Stimulated activated CD8-positive, alpha-beta memory T cell treated with anti-CD3 and anti-CD28 coated beads, Interleukin-15, amount 100 ng/mL, for 48 hours (primary cell): ENCODE measurements around the gene OS9.
"Not testable (repeated sequence)": the region's sequence is repeated elsewhere in the genome, so short reads cannot be mapped to it uniquely, and the experiment has no call there.

Experiments used
- DNase-seq, 2 donors: peaks; one replicate each; pipeline ENCODE4 v3.0.0-alpha.2; 2020; ENCODE audit warnings: low read depth in 2 of 2

OS9 gene

DNA sequence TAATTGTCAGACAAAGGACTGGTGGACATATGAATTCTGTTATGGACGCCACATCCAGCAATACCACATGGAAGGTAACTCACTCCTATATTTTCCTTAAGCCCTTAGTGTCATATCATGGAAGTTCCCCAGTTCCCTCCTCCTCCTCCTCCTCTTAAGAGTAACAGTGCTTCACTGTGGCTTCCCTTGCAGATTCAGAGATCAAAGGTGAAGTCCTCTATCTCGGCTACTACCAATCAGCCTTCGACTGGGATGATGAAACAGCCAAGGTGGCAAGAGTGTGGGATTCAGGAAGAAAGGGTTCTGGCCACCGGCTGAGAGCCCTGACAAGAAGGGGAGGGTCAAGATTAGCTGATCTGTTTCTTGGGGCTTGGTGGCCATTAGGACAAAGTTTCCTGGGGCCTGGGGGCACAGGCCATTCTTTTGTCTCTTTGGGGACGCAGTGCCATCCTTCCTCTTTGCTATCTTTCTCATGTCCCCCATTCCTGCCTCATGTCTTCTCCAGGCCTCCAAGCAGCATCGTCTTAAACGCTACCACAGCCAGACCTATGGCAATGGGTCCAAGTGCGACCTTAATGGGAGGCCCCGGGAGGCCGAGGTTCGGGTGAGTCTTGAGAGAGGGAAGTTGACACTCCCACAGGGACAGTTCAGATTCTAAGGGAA, 2.0 kb downstream of the OS9 start:
- DNase-seq = no peak

DNA sequence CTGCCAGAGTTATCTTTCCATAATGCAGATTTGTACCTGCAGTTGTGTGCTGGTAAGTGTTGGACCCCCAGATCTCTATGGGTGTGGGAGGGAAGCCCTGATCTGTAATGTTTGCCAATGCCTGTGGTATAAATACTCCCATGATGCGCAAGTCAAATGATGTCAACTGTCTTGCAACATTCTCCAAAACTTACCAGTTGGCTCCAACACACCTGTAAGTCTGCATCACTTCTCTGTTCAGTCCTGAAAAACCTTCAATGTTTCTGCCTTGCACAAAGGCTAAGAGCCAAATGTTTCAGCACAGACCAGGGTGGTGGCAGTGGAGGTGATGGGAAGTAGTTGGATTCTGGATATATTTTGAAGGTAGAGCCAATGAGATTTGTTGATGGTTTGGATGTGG, 3.1 kb downstream of the OS9 start:
- no peak for DNase-seq

DNA sequence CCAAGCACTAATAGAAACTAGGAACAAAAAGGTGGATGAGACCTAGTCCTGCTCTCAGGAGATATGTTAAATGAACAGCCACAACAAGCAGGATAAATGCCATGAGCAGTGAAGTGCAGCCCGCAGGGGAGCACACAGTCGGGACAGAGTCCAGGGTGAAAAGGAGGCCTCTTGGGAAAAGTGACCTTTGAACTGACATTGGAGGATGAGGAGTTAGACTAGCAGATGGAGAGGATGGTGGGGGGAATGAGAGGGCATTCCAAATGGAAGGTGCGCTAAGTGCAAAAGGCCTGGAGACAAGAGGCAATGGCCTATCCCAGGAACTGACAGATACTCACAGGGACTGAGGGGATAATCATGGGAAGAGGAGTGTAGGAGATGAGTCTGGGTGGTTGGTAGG, 4.5 kb downstream of the OS9 start:
- DNase-seq = no peak

DNA sequence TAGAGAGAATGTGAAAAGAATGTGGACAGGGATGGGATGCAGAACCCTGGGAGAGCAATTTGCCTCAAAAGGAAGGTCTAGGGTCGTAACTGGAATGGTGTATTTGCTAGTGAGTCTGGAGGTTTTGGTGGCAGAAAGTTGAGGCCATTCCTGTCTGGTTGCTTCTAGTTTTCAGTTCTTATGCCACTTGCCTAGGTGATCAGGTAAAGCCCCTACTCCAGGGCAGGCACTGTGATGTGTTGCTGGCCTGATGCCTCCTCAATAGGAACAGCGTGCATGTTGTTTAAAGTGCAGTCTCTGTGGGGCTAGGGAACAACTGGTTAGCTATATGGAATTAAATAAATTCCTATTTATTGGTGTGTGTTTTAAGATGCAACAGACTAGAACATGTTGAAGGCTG, 6.4 kb downstream of the OS9 start:
- DNase-seq = no peak

DNA sequence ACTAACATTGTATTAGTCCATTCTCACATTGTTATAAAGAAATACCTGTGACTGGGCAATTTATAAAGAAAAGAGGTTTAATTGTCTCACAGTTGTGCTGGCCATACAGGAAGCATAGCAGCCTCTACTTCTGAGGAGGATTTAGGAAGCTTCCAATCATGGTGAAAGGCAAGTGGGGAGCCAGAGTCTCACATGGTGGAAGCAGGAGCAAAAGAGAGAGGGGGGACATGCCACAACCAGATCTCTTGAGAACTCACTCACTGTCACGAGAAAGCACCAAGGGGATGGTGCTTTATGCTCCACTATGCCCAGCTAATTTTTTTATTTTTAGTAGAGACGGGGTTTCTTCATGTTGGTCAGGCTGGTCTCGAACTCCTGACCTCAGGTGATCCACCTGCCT, 13.3 kb downstream of the OS9 start:
- DNase-seq = no peak

DNA sequence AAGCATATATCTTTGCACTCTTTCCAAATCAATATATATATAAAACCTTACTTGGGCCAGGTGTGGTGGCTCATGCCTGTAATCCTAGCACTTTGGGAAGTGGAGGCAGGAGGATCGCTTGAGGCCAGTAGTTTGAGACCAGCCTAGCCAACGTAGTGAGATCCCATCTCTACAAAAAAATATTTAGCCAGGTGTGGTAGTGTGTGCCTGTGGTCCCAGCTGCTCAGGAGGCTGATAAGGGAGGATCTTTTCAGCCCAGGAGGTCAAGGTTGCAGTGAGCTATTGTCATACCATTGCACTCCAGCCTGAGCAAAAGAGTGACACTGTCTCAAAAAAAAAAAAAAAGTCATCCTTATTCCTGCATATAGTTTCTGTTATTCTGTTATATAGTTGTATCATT, 14.4 kb downstream of the OS9 start:
- no peak for DNase-seq

DNA sequence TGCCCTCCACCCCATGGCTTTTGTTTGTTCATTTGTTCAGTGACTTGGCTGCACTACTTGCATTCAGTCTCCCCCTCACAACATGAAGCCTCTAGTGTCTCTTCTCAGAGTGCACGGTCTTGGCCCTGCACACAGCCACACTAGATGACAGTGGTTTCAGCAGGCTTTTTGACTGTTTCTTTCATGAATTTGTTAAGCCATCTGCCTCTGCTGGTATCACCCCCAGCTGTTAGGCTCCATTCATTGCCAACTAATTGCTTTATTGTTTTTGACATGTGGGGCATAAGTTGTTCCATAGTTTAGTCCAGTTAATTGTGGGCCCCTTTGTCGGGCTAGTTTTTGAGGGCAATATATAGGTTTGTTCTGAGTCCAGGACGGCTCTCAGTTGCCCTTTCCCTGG, 18.8 kb downstream of the OS9 start:
- no peak for DNase-seq

DNA sequence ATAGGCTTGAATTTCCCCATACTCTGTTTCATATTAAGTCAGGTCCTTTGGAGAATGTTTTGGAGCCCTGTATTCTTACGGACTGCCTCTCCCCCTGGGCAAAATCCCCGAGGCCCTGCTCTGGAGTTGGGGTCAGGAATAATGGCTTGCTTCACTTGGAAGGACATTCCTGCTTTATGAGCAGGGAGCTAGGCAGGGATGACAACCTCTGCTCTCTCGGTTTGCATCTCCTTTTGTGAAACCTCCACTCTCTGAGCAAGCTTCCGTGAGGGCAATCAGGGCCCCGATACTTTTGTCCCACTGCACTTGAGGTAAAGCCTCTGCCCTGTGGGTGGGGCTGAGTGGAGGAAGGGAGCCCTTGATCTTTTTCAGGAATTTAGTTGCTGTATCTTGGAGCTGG, 19.3 kb downstream of the OS9 start:
- DNase-seq = no peak

DNA sequence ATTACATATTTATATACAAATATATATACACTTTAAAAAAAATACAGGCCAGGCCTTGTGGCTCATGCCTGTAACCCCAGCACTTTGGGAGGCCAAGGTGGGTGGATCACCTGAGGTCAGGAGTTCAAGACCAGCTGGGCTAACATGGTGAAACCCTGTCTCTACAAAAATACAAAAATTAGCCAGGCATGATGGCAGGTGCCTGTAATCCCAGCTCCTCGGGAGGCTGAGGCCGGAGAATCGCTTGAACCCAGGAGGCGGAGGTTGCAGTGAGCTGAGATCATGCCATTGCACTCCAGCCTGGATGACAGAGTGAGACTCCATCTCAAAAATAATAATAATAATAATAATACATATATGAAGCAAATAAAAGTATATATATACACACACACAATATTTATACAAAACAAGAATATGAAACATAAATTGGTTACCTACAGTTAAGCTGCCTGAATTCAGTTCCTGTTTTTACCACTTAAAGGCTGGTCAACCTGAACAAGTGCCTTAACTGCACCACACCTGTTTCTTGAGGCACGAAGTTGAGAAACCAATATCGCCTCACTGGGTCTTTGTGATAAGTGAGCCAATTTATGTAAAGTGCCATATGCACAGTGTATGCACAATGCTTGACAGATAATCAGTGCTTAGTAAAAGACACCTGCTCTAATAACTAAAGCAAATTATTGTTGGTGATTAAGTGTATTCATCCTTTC, 21.3 kb downstream of the OS9 start:
- not testable (repeated sequence) for DNase-seq

DNA sequence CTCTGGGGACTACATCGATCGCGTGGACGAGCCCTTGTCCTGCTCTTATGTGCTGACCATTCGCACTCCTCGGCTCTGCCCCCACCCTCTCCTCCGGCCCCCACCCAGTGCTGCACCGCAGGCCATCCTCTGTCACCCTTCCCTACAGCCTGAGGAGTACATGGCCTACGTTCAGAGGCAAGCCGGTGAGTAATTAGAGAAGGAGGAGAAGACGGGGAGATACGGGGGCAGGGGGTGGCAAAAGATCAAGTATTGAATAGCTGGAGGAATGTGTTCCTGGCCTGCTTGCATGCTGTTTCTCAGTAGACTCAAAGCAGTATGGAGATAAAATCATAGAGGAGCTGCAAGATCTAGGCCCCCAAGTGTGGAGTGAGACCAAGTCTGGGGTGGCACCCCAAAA, 21.9 kb downstream of the OS9 start:
- DNase-seq = no peak

DNA sequence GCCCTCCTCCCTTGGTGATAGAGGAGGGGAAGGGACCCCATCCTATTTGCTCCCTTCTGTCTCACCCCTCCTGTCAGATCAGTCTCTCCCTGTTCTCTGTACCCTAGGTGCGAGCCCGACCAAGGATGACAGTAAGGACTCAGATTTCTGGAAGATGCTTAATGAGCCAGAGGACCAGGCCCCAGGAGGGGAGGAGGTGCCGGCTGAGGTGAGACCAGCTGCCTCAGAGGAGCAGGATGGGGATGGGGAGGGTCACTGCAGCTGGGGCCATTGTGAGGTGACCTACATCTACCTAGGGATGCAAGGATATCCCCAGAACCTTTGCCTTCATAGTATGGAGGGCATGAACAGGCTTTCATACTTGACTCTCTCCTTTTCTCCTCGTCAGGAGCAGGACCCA, 22.4 kb downstream of the OS9 start:
- DNase-seq = no peak

DNA sequence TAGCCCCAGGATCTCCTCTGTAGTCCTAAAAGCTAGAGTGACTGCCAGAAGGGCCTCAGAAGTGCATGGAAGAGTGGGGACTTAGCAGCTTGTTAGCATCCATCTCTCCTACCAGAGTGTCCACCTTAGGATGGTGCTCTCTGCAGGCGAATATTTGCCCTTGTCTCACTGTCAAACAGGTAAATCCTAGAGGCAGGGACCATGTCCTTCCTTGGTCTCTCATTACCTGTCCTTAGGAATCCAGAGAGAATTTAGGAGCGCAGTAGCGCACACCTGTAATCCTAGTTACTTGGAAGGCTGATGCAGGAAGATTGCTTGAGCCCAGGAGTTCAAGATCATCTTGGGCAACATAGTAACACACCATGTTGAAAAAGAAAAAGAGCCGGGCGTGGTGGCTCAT, 23.2 kb downstream of the OS9 start:
- no peak for DNase-seq

DNA sequence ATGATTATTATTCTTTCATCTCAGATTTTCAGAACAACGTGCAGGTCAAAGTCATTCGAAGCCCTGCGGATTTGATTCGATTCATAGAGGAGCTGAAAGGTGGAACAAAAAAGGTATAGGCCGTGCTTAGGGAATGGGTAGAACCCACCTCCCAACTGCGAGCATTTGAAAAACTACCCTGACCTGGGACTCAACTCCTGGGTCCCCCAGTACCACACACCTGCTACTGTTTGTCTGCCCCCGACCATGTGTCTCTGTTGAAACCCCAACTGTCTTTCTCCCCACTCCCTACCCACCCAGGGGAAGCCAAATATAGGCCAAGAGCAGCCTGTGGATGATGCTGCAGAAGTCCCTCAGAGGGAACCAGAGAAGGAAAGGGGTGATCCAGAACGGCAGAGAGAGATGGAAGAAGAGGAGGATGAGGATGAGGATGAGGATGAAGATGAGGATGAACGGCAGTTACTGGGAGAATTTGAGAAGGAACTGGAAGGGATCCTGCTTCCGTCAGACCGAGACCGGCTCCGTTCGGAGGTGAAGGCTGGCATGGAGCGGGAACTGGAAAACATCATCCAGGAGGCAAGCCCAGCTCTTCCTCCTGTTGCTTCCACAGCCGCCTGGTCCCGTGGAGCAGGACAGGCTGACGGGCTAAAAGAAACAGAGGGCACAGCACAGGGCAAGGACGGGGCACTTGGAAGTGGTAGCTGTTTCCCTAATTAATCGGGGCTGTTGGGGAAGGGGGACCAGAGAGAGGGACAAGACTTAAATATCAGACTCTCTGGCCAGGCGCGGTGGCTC, 24.1 kb downstream of the OS9 start:
- no peak for DNase-seq

DNA sequence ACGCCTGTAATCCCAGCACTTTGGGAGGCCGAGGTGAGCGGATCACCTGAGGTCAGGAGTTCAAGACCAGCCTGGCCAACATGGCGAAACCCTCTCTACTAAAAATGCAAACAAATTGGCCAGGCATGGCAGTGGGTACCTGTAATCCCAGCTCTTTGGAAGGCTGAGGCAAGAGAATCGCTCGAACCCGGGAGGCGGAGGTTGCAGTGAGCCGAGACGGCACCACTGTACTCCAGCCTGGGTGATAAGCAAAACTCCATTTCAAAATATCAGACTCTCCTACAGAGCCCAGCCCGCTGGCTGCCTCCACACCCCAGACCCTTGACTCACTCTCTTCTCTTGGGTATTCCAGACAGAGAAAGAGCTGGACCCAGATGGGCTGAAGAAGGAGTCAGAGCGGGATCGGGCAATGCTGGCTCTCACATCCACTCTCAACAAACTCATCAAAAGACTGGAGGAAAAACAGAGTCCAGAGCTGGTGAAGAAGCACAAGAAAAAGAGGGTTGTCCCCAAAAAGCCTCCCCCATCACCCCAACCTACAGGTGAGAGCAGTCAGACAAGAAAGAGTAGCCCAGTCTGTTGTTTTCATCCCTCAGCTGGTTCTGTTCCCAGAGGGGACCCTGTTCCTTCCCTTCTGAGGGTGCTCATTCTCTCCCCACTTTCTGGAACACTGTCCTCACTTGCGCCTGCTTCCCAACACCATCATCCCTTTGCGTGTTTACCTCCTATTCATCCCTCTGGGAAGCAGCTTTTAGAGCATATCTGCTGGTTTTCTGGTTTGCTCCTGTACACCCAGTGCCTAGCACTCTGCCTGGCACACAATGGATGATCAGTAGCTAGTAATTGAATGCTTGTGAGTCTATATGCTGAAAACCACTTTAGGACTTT, 25.0 kb downstream of the OS9 start:
- no peak for DNase-seq

DNA sequence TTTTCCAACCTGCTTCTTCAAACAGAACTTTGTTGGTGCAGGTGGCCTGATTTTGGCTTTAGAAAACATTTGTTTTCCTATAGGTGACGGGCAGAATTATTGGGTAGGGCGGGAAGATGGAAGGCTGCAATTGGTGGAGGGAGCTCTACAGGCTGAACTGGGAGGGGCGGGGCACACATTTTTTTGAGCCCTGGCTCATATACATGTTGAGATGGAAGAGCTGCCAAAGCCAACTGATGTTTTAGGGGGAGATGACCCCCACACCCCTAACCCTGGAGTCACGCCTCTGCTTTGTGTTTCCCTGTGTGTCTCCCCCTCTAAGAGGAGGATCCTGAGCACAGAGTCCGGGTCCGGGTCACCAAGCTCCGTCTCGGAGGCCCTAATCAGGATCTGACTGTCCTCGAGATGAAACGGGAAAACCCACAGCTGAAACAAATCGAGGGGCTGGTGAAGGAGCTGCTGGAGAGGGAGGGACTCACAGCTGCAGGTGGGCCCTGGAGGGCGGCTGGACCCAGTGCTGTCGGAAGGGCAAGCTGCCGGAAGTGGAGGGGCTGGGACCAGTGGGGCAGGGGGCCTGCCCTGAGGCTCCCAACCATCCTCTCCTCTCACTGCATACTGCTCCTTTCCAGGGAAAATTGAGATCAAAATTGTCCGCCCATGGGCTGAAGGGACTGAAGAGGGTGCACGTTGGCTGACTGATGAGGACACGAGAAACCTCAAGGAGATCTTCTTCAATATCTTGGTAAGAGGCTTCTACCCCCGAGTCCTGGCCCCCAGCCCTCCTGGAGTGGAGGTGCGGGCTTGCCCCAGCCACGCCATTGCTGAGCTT, 26.1 kb downstream of the OS9 start:
- DNase-seq = no peak

DNA sequence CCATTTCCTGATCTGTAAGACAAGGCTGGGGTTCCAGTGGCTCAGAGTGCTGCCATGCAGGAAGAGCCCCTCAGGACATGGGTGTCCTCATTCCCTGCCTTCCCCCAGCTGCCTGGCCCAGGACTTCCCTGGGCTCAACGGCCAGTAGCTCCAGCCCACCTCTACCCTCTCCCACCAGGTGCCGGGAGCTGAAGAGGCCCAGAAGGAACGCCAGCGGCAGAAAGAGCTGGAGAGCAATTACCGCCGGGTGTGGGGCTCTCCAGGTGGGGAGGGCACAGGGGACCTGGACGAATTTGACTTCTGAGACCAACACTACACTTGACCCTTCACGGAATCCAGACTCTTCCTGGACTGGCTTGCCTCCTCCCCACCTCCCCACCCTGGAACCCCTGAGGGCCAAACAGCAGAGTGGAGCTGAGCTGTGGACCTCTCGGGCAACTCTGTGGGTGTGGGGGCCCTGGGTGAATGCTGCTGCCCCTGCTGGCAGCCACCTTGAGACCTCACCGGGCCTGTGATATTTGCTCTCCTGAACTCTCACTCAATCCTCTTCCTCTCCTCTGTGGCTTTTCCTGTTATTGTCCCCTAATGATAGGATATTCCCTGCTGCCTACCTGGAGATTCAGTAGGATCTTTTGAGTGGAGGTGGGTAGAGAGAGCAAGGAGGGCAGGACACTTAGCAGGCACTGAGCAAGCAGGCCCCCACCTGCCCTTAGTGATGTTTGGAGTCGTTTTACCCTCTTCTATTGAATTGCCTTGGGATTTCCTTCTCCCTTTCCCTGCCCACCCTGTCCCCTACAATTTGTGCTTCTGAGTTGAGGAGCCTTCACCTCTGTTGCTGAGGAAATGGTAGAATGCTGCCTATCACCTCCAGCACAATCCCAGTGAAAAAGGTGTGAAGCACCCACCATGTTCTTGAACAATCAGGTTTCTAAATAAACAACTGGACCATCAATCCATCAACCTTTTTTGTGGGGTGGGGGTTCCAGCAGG, 27.0 kb downstream of the OS9 start:
- DNase-seq = no peak

DNA sequence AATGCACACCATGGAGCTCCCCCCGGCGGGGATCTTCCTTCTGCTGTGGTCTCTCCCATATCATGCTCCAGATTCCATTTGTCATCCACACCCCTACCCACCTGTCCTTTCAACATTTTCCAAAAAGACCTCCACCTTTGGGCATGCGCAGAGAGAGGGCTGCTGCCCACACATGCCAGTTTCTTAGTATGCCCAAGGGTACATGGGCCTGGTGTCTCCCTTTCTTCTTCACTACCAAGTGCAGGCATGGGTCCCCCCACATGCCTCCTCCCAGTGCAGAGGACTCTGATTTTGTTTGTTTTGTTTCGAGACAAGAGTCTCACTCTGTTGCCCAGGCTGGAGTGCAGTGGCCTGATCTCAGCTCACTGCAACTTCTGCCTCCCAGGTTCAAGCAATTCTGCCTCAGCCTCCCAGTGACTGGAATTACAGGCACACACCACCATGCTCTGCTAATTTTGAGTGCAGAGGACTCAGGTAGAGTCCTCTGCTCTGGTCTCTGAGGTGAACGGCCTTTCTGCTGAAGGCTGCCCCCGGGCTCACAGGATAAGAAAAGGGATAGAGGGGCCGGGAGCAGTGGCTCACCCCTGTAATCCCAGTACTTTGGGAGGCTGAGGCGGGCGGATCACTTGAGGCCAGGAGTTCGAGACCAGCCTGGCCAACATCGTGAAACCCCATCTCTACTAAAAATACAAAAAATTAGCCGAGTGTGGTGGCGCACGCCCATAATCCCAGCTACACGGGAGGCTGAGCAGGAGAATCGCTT, 28.1 kb downstream of the OS9 start:
- not testable (repeated sequence) for DNase-seq

DNA sequence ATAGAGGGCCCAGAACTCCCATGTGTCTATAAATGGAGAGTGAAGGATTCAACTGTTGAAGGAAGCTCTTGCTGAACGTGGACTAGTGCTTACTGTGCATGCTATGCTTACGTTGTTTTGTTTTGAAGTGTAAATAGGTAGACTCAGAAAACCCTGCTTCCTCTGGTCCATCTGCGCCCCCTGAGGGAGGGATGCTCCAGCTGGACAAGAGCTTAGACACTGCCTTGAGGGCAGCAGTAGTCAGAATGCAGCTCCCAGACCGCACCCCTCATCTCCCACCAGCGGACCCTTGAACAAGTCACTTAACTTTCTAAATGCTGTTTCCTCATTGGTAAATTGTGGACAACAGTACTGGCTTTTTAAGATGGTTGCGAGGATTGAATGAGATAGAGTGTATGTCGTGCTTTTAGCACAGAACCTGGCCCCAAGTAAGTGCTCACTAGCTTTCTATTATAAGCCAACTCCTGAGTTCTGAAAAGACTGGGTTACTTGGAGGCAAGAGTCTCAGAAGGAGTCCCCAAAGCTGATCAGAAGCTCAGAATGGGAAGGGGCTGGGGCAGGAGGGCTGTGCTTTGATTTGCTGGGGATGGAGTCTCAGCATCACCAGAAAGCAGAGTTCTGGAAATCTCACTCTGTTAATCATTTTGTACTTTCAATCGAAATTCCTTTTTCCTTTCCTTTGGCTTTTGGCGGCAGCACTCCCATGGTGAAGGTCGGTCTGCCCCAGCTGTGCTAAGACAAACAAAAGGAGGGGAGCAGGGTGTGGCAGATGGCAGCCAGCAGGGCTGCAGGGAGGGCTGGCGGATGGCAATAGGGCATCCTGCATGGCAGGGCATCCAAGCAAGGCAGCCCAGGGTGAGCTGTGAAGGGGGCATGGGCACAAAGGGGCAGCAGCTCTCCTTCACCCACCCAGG, 29.0 kb downstream of the OS9 start:
- no peak for DNase-seq
